Mammary epithelial cell (primary cell): ENCODE measurements around the gene CCRL2.

Experiments used
- EZH2 ChIP-seq: IDR thresholded peaks from 2 replicates; pipeline ENCODE4 v1.6.1; 2012; ENCODE audit warnings: low read length, inconsistent platforms, borderline replicate concordance
- TF ChIP-seq, protein P1 (sequence below), 2 donors: IDR thresholded peaks in 1 of 2; conservative IDR thresholded peaks in 1 of 2; 2 replicates each; pipeline ENCODE4 v1.5.1; 2011 to 2012; ENCODE audit warnings: inconsistent platforms in 2 of 2, low read length in 2 of 2, mild to moderate bottlenecking in 2 of 2, control low read depth in 1 of 2, low read depth in 1 of 2; ENCODE audit not compliant: insufficient read depth in 1 of 2; ENCODE audit errors: extremely low read depth in 1 of 2

DNA sequence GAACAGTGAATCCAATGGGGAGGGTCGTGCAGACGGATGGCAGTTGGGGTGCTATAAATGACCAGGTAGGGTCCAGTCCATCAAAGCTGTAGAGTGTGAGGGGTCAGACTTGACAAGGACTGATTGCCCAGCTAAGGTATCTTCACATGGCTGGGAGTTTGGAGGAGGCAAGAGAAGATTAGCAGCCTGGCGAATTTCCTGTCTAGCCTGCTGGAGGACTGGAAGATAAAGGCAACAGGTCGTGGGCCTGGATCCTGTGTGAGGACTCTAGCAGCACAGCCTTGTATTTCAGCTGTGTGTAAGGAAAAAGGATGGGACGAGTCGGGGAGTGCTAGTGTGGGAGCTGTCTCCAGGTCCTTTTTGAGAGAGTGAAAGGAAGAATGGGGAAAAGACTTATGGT lies 17.8 kb upstream of the CCRL2 start:
- TF ChIP-seq, protein P1, sequence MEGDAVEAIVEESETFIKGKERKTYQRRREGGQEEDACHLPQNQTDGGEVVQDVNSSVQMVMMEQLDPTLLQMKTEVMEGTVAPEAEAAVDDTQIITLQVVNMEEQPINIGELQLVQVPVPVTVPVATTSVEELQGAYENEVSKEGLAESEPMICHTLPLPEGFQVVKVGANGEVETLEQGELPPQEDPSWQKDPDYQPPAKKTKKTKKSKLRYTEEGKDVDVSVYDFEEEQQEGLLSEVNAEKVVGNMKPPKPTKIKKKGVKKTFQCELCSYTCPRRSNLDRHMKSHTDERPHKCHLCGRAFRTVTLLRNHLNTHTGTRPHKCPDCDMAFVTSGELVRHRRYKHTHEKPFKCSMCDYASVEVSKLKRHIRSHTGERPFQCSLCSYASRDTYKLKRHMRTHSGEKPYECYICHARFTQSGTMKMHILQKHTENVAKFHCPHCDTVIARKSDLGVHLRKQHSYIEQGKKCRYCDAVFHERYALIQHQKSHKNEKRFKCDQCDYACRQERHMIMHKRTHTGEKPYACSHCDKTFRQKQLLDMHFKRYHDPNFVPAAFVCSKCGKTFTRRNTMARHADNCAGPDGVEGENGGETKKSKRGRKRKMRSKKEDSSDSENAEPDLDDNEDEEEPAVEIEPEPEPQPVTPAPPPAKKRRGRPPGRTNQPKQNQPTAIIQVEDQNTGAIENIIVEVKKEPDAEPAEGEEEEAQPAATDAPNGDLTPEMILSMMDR (conservative IDR thresholded peaks at IDR 0.05 in 1 of 2, IDR thresholded peaks at IDR 0.05 in 1 of 2; ENCODE audit: extremely low read depth in 1 of 2, insufficient read depth in 1 of 2, low read depth in 1 of 2, low read length in 2 of 2), result no peak
- TF ChIP-seq EZH2, result no peak
